Astrocyte of the hippocampus (primary cell): ENCODE results near the gene PERCC1.
"Not testable (repeated sequence)": the region's sequence is repeated elsewhere in the genome, so short reads cannot be mapped to it uniquely, and the experiment has no call there.

Experiments
- DNase-seq: peaks from one replicate; pipeline ENCODE4 v3.0.0; 2011; ENCODE audit warnings: low read depth, low spot score

PERCC1 gene

GRCh38 chr16:1434644-1435592 lies 4.0 kb downstream of the PERCC1 start:
- DNase-seq, result no peak

GRCh38 chr16:1435921-1436697 lies 5.2 kb downstream of the PERCC1 start:
- DNase-seq, result no peak

- no peak for DNase-seq
Measured at GRCh38 chr16:1436731-1437355, 6.0 kb downstream of the PERCC1 start.

- no peak for DNase-seq
Measured at GRCh38 chr16:1437606-1438005, 6.7 kb downstream of the PERCC1 start.

- DNase-seq, result no peak
Measured at GRCh38 chr16:1438229-1439057, 7.6 kb downstream of the PERCC1 start.

- DNase-seq, result no peak
Measured at GRCh38 chr16:1439058-1439698, 8.3 kb downstream of the PERCC1 start.

GRCh38 chr16:1439699-1440074 lies 8.8 kb downstream of the PERCC1 start:
- DNase-seq, result not testable (repeated sequence)

- no peak for DNase-seq
Measured at GRCh38 chr16:1441391-1441829, 10.5 kb downstream of the PERCC1 start.

- DNase-seq, result no peak
Measured at GRCh38 chr16:1442697-1443096, 11.8 kb downstream of the PERCC1 start.

GRCh38 chr16:1443403-1443973 lies 12.6 kb downstream of the PERCC1 start:
- no peak for DNase-seq

GRCh38 chr16:1443980-1444729 lies 13.3 kb downstream of the PERCC1 start, which contains the start of gene CCDC154:
Gene CCDC154 (minus strand): TSS chr16:1444556. CDS start chr16:1444322, 234 bp downstream.
- no peak for DNase-seq

GRCh38 chr16:1444730-1445517 lies 14.0 kb downstream of the PERCC1 start:
- DNase-seq, result no peak

- no peak for DNase-seq
Measured at GRCh38 chr16:1445518-1446203, 14.8 kb downstream of the PERCC1 start.

- no peak for DNase-seq
Measured at GRCh38 chr16:1446296-1447080, 15.6 kb downstream of the PERCC1 start.

GRCh38 chr16:1447965-1448364 lies 17.1 kb downstream of the PERCC1 start:
- no peak for DNase-seq

- DNase-seq, result no peak
Measured at GRCh38 chr16:1448536-1449116, 17.7 kb downstream of the PERCC1 start.

GRCh38 chr16:1449201-1449788 lies 18.4 kb downstream of the PERCC1 start:
- no peak for DNase-seq
